Measurements from ENCODE around the gene CC2D1A.

The CC2D1A gene

DNA sequence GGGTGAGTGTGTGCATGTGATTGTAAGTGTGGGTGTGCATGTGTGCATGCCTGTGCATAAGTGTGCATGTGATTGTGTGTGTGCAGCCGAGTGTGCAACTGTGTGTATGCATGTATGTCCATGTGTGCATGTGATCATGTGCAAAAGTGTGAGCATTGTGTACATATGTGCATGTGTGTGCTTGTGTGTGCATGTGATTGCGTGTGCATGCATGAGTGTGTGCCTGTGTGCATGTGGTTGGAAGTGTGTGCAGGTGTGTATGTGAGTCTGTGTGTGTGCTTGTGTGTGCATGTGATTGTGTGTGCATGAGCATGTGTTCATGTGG, 28.7 kb downstream of the CC2D1A start:
- Histone ChIP-seq H2AFZ (ENCODE audit: low read depth, low read length) (no peak overlapping the region), H3K14ac (ENCODE audit: low read length in 2 of 2) (no peak overlapping the region), H4K91ac (ENCODE audit: low read length) (no peak overlapping the region), H2BK120ac (ENCODE audit: low read depth, low read length) (no peak overlapping the region), H3K4me1 (ENCODE audit: control insufficient read depth, insufficient read depth, low read depth, low read length) (peaks cover 16% of the 10 kb centered on the region), H3K4me2 (ENCODE audit: low read length, poor library complexity, severe bottlenecking) (no peak overlapping the region), H2BK15ac (ENCODE audit: low read depth, poor library complexity, severe bottlenecking) (no peak overlapping the region), H3K9ac (ENCODE audit: low read length) (no peak overlapping the region), H3K23ac (ENCODE audit: low read length in 2 of 2) (no peak overlapping the region), H2AK5ac (ENCODE audit: low read length, severe bottlenecking) (no peak overlapping the region), H2BK5ac (ENCODE audit: low read depth, low read length, poor library complexity, severe bottlenecking) (no peak overlapping the region), H3K9me3 (ENCODE audit: control insufficient read depth, low read length) (no peaks in the 10 kb centered on the region), H3K27ac (ENCODE audit: low read length, poor library complexity, severe bottlenecking) (no peak overlapping the region), H3K4ac (ENCODE audit: low read depth in 1 of 2, low read length in 2 of 2) (no peak overlapping the region), H3K27me3 (ENCODE audit: control insufficient read depth in 1 of 2, insufficient read depth in 1 of 2, low read length in 2 of 2) (peaks cover 4 to 37% of the 10 kb centered on the region in 2 experiments), H2BK12ac (ENCODE audit: low read length in 2 of 2) (no peak overlapping the region), H3K4me3 (ENCODE audit: insufficient read depth in 1 of 2, low read depth in 1 of 2, low read length in 2 of 2) (no peak overlapping the region), H3K79me1 (replicated peaks; ENCODE audit: low read length, poor library complexity, severe bottlenecking) (no peaks in the 10 kb centered on the region), H3K18ac (ENCODE audit: low read depth in 1 of 2, low read length in 2 of 2) (no peak overlapping the region), H3K36me3 (ENCODE audit: control insufficient read depth in 1 of 2, insufficient read depth in 2 of 2, low read depth in 1 of 2, low read length in 2 of 2) (peaks cover 8 to 25% of the 10 kb centered on the region in 2 experiments), H4K8ac (ENCODE audit: low read length) (no peak overlapping the region)
- no peak for DNase-seq
- WGBS: 98% methylated on average over 2 of the region's 2 CpGs

GRCh38 chr19:13935765-13936510, 29.9 kb downstream of the CC2D1A start:
- H2AK5ac ChIP-seq (ENCODE audit: low read length, severe bottlenecking): no peak overlapping the region
- H3K27ac ChIP-seq (ENCODE audit: low read length, poor library complexity, severe bottlenecking): no peak overlapping the region
- no peak overlapping the region for H2AFZ ChIP-seq (ENCODE audit: low read depth, low read length)
- peaks cover 4 to 37% of the 10 kb centered on the region in 2 experiments for H3K27me3 ChIP-seq (ENCODE audit: control insufficient read depth in 1 of 2, insufficient read depth in 1 of 2, low read length in 2 of 2)
- no peak overlapping the region for H3K9ac ChIP-seq (ENCODE audit: low read length)
- peaks cover 16% of the 10 kb centered on the region for H3K4me1 ChIP-seq (ENCODE audit: control insufficient read depth, insufficient read depth, low read depth, low read length)
- H3K9me3 ChIP-seq (ENCODE audit: control insufficient read depth, low read length): no peaks in the 10 kb centered on the region
- no peak overlapping the region for H2BK120ac ChIP-seq (ENCODE audit: low read depth, low read length)
- peak overlapping the region; percentile 33 to 71 for H2BK12ac ChIP-seq (ENCODE audit: low read length in 2 of 2)
- no peak for DNase-seq
- peak overlapping the region in 1 of 2 experiments; percentile 41 for H3K14ac ChIP-seq (ENCODE audit: low read length in 2 of 2)
- H4K91ac ChIP-seq (ENCODE audit: low read length): peak overlapping the region; percentile 81
- WGBS: 79% methylated on average over 10 of the region's 22 CpGs
- H3K4ac ChIP-seq (ENCODE audit: low read depth in 1 of 2, low read length in 2 of 2): no peak overlapping the region
- H3K36me3 ChIP-seq (ENCODE audit: control insufficient read depth in 1 of 2, insufficient read depth in 2 of 2, low read depth in 1 of 2, low read length in 2 of 2): peaks cover 4 to 14% of the 10 kb centered on the region in 2 experiments
- H3K23ac ChIP-seq (ENCODE audit: low read length in 2 of 2): no peak overlapping the region
- no peak overlapping the region for H2BK15ac ChIP-seq (ENCODE audit: low read depth, poor library complexity, severe bottlenecking)
- no peak overlapping the region for H2BK5ac ChIP-seq (ENCODE audit: low read depth, low read length, poor library complexity, severe bottlenecking)
- no peak overlapping the region for H3K4me3 ChIP-seq (ENCODE audit: insufficient read depth in 1 of 2, low read depth in 1 of 2, low read length in 2 of 2)
- peak overlapping the region; percentile 18 to 53 for H3K18ac ChIP-seq (ENCODE audit: low read depth in 1 of 2, low read length in 2 of 2)
- no peaks in the 10 kb centered on the region for H3K79me1 ChIP-seq (replicated peaks; ENCODE audit: low read length, poor library complexity, severe bottlenecking)
- H3K4me2 ChIP-seq (ENCODE audit: low read length, poor library complexity, severe bottlenecking): no peak overlapping the region
- H4K8ac ChIP-seq (ENCODE audit: low read length): peak overlapping the region; percentile 77

DNA sequence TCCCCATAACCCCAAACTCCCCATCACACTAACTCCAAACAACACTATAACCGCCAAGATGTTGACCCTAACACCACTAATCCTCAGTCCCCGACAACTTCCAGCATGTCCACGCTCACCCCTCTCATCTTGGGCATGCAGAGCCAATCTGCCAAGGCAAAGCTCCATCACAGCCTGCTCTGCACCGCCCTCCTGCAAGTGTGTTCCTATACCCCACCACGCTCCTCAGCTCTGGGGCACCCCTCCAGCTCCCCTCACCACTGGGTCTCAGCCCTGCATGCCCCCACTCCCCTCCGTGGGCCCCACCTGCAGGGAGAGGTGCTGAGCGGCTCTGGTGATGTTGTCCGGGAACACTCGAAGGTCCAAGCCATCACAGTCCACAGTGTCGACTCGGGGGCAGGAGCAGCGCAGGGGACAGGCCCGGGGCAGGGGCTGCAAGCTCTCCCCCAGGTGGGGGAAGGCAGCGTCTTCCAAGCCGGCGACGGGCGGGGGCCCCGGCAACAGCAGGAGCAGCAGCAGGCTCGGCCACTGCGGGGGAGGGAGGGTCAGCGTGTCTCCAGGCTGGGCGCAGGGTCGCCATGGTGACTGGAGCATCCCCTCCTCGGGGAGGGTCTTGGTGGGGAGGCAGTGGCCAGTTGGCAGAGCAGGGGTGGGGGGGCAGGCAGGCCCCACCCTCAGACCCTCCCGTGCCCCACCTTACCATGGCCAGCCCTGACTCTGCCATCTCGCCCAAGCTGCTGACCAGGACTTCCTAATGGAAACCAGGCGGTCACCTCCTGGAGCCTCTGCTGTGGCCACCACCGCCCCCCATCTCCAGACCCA, 31.7 kb downstream of the CC2D1A start:
- peaks cover 16% of the 10 kb centered on the region for H3K4me1 ChIP-seq (ENCODE audit: control insufficient read depth, insufficient read depth, low read depth, low read length)
- no peak overlapping the region for H3K14ac ChIP-seq (ENCODE audit: low read length in 2 of 2)
- H2BK15ac ChIP-seq (ENCODE audit: low read depth, poor library complexity, severe bottlenecking): no peak overlapping the region
- no peaks in the 10 kb centered on the region for H3K79me1 ChIP-seq (replicated peaks; ENCODE audit: low read length, poor library complexity, severe bottlenecking)
- H3K4ac ChIP-seq (ENCODE audit: low read depth in 1 of 2, low read length in 2 of 2): no peak overlapping the region
- no peak overlapping the region for H2BK5ac ChIP-seq (ENCODE audit: low read depth, low read length, poor library complexity, severe bottlenecking)
- H3K27ac ChIP-seq (ENCODE audit: low read length, poor library complexity, severe bottlenecking): no peak overlapping the region
- H3K9ac ChIP-seq (ENCODE audit: low read length): no peak overlapping the region
- H3K18ac ChIP-seq (ENCODE audit: low read depth in 1 of 2, low read length in 2 of 2): no peak overlapping the region
- peak overlapping the region in 1 of 2 experiments; percentile 23 for H3K4me3 ChIP-seq (ENCODE audit: insufficient read depth in 1 of 2, low read depth in 1 of 2, low read length in 2 of 2)
- H4K91ac ChIP-seq (ENCODE audit: low read length): peak overlapping the region; percentile 3
- H3K27me3 ChIP-seq (ENCODE audit: control insufficient read depth in 1 of 2, insufficient read depth in 1 of 2, low read length in 2 of 2): peaks cover 4 to 42% of the 10 kb centered on the region in 2 experiments
- DNase-seq: no peak
- H3K23ac ChIP-seq (ENCODE audit: low read length in 2 of 2): no peak overlapping the region
- H3K9me3 ChIP-seq (ENCODE audit: control insufficient read depth, low read length): peaks cover 6% of the 10 kb centered on the region
- H4K8ac ChIP-seq (ENCODE audit: low read length): peak overlapping the region; percentile 3
- no peak overlapping the region for H2BK12ac ChIP-seq (ENCODE audit: low read length in 2 of 2)
- WGBS: 60% methylated on average over 21 of the region's 29 CpGs
- H2BK120ac ChIP-seq (ENCODE audit: low read depth, low read length): no peak overlapping the region
- H3K4me2 ChIP-seq (ENCODE audit: low read length, poor library complexity, severe bottlenecking): no peak overlapping the region
- no peak overlapping the region for H2AK5ac ChIP-seq (ENCODE audit: low read length, severe bottlenecking)
- H2AFZ ChIP-seq (ENCODE audit: low read depth, low read length): no peak overlapping the region
- H3K36me3 ChIP-seq (ENCODE audit: control insufficient read depth in 1 of 2, insufficient read depth in 2 of 2, low read depth in 1 of 2, low read length in 2 of 2): peaks cover 0 to 4% of the 10 kb centered on the region in 2 experiments

Measured in mesenchymal stem cell (in vitro differentiated cells and primary cell).